ENCODE results near the gene TPSG1.

GRCh38 chr16:1261131-1261892 is 36.2 kb upstream of the TPSG1 start:
- TF ChIP-seq EP300 (IDR thresholded peaks at IDR 0.05) (no peak), CTCF (IDR thresholded peaks at IDR 0.05) (no peak), POLR2AphosphoS5 (IDR thresholded peaks at IDR 0.05) (no peak)

All from stomach (tissue), 4 donors.